Activated naive CD8-positive, alpha-beta T cell (primary cell): Measurements from ENCODE around the gene CCDC197.

Source experiments
- H3K27ac Mint-ChIP-seq: one replicate; pipeline ENCODE4 v1.8.0; 2021; ENCODE audit warnings: mixed read lengths
- H3K27me3 Mint-ChIP-seq: one replicate; pipeline ENCODE4 v1.8.0; 2021; ENCODE audit warnings: mixed read lengths
- H3K36me3 Mint-ChIP-seq: one replicate; pipeline ENCODE4 v1.8.0; 2021; ENCODE audit warnings: mixed read lengths
- H3K4me1 Mint-ChIP-seq: one replicate; pipeline ENCODE4 v1.8.0; 2021; ENCODE audit warnings: low read depth, mixed read lengths
- H3K4me3 Mint-ChIP-seq: one replicate; pipeline ENCODE4 v1.8.0; 2021; ENCODE audit warnings: mild to moderate bottlenecking, mixed read lengths
- H3K9me3 Mint-ChIP-seq: one replicate; pipeline ENCODE4 v1.8.0; 2021; ENCODE audit warnings: low read depth, mixed read lengths

The CCDC197 gene

GRCh38 chr14:94041551-94042346 lies 44.6 kb downstream of the CCDC197 start:
- Mint-ChIP-seq H3K9me3 (no peaks in the 10 kb centered on the region), H3K36me3 (no peaks in the 10 kb centered on the region), H3K4me3 (no peak overlapping the region), H3K4me1 (peaks cover 1% of the 10 kb centered on the region), H3K27ac (no peak overlapping the region), H3K27me3 (no peaks in the 10 kb centered on the region)

DNA sequence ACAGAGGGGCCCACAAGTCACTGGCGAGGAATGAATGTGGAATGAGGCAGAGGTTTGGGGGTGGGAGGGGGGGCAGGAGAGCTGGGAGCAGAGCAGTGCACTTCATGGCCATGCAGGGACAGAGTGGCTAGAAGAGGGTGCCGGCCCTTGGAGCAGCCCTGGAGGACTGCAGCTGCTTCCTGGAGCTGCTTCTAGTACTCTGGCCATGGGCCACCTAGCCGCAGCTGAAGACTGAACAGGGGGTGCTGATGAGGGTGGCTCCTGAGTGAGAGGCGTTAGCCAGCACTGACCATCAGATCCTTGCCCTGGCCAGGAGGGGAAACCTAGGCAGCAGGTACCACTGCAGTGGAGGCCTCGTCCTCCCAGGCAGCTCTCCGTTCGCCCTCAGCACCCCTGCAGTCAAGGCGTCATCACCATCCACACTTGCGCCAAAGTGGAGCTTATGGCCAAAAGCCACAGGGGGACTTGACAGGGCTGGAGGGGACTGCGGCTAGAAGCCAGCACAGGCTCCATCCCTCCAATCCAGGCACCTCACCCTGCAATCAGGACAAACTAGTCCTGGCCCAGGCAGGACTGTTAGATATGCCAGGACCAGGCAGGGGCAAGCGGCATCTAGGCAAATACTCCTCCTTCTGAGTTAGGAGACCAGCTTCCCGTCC lies 45.5 kb downstream of the CCDC197 start:
- Mint-ChIP-seq H3K27ac (no peak overlapping the region), H3K27me3 (no peaks in the 10 kb centered on the region), H3K9me3 (no peaks in the 10 kb centered on the region), H3K4me1 (no peaks in the 10 kb centered on the region), H3K4me3 (no peak overlapping the region), H3K36me3 (no peaks in the 10 kb centered on the region)

DNA sequence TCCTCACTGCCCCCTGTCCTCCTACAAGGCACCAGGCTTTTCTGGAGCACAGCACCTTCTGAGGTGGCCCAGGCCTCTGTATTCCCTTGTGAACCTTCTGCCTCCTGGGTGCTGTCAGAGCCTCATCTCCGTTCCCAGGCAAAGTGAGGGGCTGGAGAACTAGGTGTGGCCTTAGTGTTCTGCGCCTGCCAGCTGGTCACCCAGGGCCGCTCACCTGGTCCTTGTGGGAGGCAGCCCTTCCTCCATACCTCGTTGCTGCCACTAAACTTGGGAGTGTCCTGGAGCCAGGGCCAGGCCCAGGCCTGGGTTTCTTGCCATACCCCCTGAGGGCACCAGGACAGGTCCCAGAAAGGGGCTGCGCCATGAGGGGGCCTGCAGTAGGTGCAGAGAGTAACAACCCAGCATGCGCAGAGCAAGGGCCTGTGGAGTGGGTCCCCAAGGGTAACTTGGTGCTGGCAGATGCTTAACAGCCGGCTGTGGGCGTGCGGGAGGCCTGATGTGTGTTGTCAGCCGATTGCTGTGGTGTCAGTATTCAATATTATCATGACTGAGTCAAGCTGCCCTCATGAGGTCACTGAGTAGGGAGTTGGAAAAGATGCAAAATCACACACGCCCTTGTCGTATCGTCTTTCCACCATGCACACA lies 46.1 kb downstream of the CCDC197 start:
- Mint-ChIP-seq H3K9me3 (no peaks in the 10 kb centered on the region), H3K4me1 (no peaks in the 10 kb centered on the region), H3K27ac (no peak overlapping the region), H3K36me3 (no peaks in the 10 kb centered on the region), H3K4me3 (no peak overlapping the region), H3K27me3 (no peaks in the 10 kb centered on the region)

DNA sequence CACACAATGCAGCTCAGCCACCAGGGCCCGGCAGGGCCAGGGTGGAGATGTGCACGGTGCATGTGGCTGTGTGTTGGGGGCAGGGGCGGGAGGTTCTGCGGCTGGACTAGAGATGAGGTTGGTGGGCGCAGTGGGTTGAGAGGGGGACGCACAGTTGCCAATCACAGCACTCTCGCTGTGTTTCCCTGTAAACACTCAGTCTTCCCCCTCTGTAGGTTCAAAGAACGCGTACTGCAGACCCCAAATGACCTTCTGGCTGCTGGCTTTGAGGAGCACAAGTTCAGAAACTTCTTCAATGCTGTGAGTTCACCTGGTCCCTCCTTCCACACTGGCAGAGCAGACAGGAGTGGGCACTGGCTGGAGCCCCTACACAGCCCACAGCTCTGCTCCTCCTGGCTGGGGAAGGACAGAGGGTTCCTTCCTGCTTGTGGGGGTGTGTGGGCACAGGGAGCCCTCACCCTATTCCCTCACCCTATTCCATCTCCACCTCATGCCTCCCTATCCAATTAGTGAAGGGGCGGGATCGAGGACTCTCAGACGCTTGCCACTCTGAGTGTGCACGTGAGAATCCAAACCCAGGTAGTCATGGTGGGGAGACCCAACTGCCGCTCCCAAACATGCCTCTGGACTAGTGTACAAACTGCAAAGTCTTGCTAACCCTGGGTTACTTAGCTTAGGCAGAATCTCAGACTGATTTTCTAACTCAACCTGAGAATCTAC lies 46.8 kb downstream of the CCDC197 start:
- Mint-ChIP-seq H3K27ac (no peak overlapping the region), H3K4me1 (no peaks in the 10 kb centered on the region), H3K4me3 (no peak overlapping the region), H3K27me3 (no peaks in the 10 kb centered on the region), H3K36me3 (no peaks in the 10 kb centered on the region), H3K9me3 (no peaks in the 10 kb centered on the region)

- H3K9me3 Mint-ChIP-seq: no peaks in the 10 kb centered on the region
- no peaks in the 10 kb centered on the region for H3K4me1 Mint-ChIP-seq
- no peak overlapping the region for H3K27ac Mint-ChIP-seq
- no peaks in the 10 kb centered on the region for H3K36me3 Mint-ChIP-seq
- H3K27me3 Mint-ChIP-seq: no peaks in the 10 kb centered on the region
- H3K4me3 Mint-ChIP-seq: no peak overlapping the region
Measured at GRCh38 chr14:94044476-94045091, 47.5 kb downstream of the CCDC197 start.

DNA sequence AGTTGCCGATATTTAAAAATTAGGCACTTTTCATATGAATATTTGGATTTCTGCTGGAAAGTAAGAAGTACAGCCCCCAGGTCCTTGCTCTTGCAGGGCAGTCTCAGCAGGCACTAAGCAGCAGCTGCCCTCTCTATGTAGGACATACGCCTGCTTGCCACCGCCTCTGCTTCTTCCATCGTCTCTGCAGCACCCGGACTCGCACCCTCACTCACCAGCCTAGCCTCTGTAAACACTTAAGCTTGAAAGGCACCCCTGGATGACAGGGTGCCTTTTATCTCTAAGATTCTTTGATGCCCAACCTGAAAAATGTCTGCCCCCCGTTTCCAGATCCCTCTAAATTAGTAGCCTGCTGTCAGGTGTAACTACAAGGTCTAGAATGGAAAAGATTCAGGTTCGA lies 48.0 kb downstream of the CCDC197 start:
- H3K27ac Mint-ChIP-seq: peak overlapping the region; percentile 28
- no peaks in the 10 kb centered on the region for H3K4me1 Mint-ChIP-seq
- no peaks in the 10 kb centered on the region for H3K36me3 Mint-ChIP-seq

GRCh38 chr14:94045563-94046345 lies 48.7 kb downstream of the CCDC197 start:
- Mint-ChIP-seq H3K27ac (peak overlapping the region; percentile 28), H3K27me3 (no peaks in the 10 kb centered on the region), H3K4me1 (no peaks in the 10 kb centered on the region), H3K36me3 (no peaks in the 10 kb centered on the region), H3K9me3 (no peaks in the 10 kb centered on the region), H3K4me3 (no peak overlapping the region)

More for the DNA sequence above, 48.0 kb downstream of the CCDC197 start:
- H3K4me3 Mint-ChIP-seq: no peak overlapping the region
- H3K27me3 Mint-ChIP-seq: no peaks in the 10 kb centered on the region
- no peaks in the 10 kb centered on the region for H3K9me3 Mint-ChIP-seq

- Mint-ChIP-seq H3K4me3 (no peak overlapping the region), H3K4me1 (no peaks in the 10 kb centered on the region), H3K36me3 (no peaks in the 10 kb centered on the region), H3K27me3 (no peaks in the 10 kb centered on the region), H3K9me3 (no peaks in the 10 kb centered on the region), H3K27ac (peak overlapping the region; percentile 55)
Measured at GRCh38 chr14:94046696-94047250, 49.7 kb downstream of the CCDC197 start.

DNA sequence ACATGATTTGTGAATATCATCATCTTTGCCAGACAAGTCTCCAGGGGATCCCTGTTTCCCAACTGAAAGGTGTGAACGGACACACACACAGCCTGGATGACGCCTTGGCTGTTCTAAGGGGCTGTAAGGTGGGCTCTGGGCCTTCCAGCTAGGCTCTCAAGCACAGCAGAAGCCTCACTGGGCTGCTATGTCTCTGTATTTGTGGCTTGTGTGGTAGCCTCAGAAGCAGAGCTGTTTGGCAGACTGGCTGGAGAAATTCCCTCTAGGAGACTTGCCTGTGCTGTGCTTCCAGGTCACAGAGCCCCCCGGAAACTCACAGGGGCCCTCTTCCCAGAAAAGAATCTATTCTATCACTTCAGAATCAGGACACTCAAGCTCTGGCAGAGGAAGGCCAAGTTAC lies 50.5 kb downstream of the CCDC197 start:
- H3K4me3 Mint-ChIP-seq: no peak overlapping the region
- H3K27me3 Mint-ChIP-seq: no peaks in the 10 kb centered on the region
- peak overlapping the region; percentile 41 for H3K27ac Mint-ChIP-seq
- no peaks in the 10 kb centered on the region for H3K4me1 Mint-ChIP-seq
- H3K36me3 Mint-ChIP-seq: no peaks in the 10 kb centered on the region
- no peaks in the 10 kb centered on the region for H3K9me3 Mint-ChIP-seq

DNA sequence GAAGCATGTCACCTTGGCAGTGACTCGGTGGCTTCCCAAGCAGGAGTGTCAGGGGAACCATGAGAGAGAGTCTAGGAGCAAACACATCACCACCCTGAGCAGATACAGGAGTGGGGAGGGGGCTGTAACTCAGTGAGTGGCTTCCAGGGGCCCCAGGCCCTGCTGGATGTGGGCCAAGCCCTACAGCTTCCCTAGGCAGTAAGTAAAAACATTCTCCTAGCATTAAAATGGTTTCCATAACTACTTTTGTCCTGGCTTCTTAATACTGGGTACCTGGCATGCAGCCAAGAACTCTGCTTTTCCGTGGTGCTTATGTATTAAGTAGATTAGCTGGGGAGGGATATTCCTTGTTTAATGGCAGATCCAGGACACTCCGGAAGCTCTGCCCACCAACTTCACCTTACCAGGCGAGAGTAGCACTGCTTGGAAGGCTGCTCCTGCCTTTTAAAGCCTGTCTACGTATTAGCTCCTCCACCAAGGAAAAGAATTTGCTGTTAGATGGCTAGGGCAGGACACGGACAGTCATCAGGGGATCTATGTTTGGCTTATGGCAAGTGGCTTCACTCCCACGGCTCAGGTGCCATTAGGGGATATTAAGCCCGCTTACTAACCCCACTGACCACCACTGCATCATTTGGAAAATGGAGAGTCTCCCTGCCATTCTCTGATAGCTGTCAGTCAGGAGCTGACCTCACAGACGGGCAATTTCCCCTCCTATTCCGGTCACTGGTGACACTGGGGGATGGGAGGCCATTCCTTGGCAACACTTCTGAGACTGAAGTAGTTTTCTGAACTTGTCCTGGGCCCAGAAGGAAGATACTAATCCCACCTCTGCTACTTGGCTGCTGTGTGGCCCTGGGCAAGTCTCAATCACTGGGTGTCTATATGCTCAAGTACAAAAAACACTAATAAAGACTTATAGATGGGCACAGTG lies 51.9 kb downstream of the CCDC197 start:
- peak overlapping the region; percentile 41 for H3K27ac Mint-ChIP-seq
- H3K36me3 Mint-ChIP-seq: no peaks in the 10 kb centered on the region

GRCh38 chr14:94049625-94050023 lies 52.5 kb downstream of the CCDC197 start:
- H3K27ac Mint-ChIP-seq: peak overlapping the region; percentile 46
- H3K4me1 Mint-ChIP-seq: peaks cover 2% of the 10 kb centered on the region
- H3K9me3 Mint-ChIP-seq: no peaks in the 10 kb centered on the region
- no peaks in the 10 kb centered on the region for H3K27me3 Mint-ChIP-seq
- no peak overlapping the region for H3K4me3 Mint-ChIP-seq
- H3K36me3 Mint-ChIP-seq: no peaks in the 10 kb centered on the region

More for the DNA sequence above, 51.9 kb downstream of the CCDC197 start:
- Mint-ChIP-seq H3K27me3 (no peaks in the 10 kb centered on the region), H3K9me3 (no peaks in the 10 kb centered on the region), H3K4me1 (peaks cover 2% of the 10 kb centered on the region), H3K4me3 (no peak overlapping the region)

- H3K36me3 Mint-ChIP-seq: no peaks in the 10 kb centered on the region
- H3K4me1 Mint-ChIP-seq: peaks cover 3% of the 10 kb centered on the region
- H3K4me3 Mint-ChIP-seq: no peak overlapping the region
- peak overlapping the region; percentile 46 for H3K27ac Mint-ChIP-seq
- H3K9me3 Mint-ChIP-seq: no peaks in the 10 kb centered on the region
- no peaks in the 10 kb centered on the region for H3K27me3 Mint-ChIP-seq
Measured at GRCh38 chr14:94050231-94050880, 53.3 kb downstream of the CCDC197 start.
